Chondrocyte (in vitro differentiated cells): ENCODE results near the gene ZNF200. TPM values are rescaled to one million over a fixed set of nuclear protein-coding genes. Genes with fewer than 3 reads are reported as not detected.

Experiments used
- DNase-seq: peaks from one replicate; pipeline ENCODE4 v3.0.0; 2021; ENCODE audit warnings: mixed read lengths, low spot score
- H3K27ac Mint-ChIP-seq: one replicate; pipeline ENCODE4 v1.8.0; 2021; ENCODE audit warnings: mild to moderate bottlenecking, moderate library complexity, mixed read lengths; ENCODE audit not compliant: unreplicated experiment
- H3K27me3 Mint-ChIP-seq: 2 replicates; pipeline ENCODE4 v1.8.0; 2021; ENCODE audit warnings: low read depth, mixed read lengths
- H3K36me3 Mint-ChIP-seq: 2 replicates; pipeline ENCODE4 v1.8.0; 2021; ENCODE audit warnings: low read depth, mixed read lengths
- H3K4me1 Mint-ChIP-seq: 2 replicates; pipeline ENCODE4 v1.8.0; 2021; ENCODE audit warnings: low read depth, mild to moderate bottlenecking, mixed read lengths
- H3K4me3 Mint-ChIP-seq: one replicate; pipeline ENCODE4 v1.8.0; 2021; ENCODE audit warnings: mild to moderate bottlenecking, moderate library complexity, mixed read lengths; ENCODE audit not compliant: unreplicated experiment
- H3K9me3 Mint-ChIP-seq: 2 replicates; pipeline ENCODE4 v1.8.0; 2021; ENCODE audit warnings: low read depth, mixed read lengths
- long read RNA-seq: library from polyadenylated mRNA; stranded (forward); transcript quantifications from one replicate; pipeline ENCODE4 v2.0.0, GENCODE V29; 2021
- total RNA-seq: library from RNA; stranded (reverse); gene quantifications from 3 replicates; pipeline ENCODE4 v1.2.1, GENCODE V29; 2021
- TF ChIP-seq, protein P1 (sequence below): fragments of 200-600 bp; sonication (generic); IDR thresholded peaks from 2 replicates; pipeline ENCODE4 v1.5.0; 2021; ENCODE audit warnings: antibody characterized with exemption, mild to moderate bottlenecking, moderate library complexity

Gene ZNF200
- total RNA-seq = 6.6 to 7.8 TPM (median 7.6 TPM) in 3 replicates
- long read RNA-seq, full-length matches to known transcripts = 10 of 12 reads
- long read RNA-seq, partial matches to known transcripts = 1 of 12 reads
- long read RNA-seq, other reads (novel, unspliced or antisense) = 1 of 12 reads

DNA sequence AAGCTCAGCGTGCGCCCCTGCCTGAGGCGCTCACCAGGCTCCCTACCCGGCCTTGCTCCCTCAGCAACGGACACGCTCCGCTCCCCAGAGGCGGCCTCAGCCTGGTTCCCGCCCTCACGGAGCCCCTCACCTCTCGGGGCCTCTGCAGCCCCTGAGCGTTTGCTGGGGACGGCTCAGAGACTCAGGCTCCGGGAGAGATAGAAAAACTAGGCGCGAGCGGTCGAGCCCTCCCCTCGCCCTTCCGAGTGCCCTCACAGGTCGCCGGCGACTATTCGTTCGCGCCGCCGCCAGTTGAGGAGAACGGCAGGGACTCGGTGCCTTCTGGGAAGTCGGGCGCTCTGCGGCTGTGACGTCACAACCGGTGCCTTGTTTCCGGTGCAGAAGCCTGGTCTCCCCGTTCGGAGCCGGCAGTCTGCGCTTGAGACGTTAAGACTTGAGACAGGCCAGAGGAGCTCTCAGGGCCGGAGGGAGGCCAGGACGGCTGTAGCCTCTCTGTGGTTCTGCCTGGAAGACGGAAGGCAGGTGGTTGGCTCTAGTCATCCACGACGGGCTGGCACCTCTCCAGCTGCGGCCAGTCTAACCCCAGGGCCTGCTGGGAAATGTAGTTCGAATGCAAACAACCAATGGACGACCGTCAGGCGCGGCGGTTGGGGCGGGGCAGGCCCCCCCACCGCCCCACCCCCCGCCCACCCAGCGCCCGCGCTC, at the start of gene ZNF200:
TSS of gene ZNF200 (minus strand) at position 302 of the 705 bp plus-strand sequence. CDS start 1,403 bp downstream, outside the sequence.
- TF ChIP-seq, protein P1, sequence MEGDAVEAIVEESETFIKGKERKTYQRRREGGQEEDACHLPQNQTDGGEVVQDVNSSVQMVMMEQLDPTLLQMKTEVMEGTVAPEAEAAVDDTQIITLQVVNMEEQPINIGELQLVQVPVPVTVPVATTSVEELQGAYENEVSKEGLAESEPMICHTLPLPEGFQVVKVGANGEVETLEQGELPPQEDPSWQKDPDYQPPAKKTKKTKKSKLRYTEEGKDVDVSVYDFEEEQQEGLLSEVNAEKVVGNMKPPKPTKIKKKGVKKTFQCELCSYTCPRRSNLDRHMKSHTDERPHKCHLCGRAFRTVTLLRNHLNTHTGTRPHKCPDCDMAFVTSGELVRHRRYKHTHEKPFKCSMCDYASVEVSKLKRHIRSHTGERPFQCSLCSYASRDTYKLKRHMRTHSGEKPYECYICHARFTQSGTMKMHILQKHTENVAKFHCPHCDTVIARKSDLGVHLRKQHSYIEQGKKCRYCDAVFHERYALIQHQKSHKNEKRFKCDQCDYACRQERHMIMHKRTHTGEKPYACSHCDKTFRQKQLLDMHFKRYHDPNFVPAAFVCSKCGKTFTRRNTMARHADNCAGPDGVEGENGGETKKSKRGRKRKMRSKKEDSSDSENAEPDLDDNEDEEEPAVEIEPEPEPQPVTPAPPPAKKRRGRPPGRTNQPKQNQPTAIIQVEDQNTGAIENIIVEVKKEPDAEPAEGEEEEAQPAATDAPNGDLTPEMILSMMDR = no peak
- Mint-ChIP-seq H3K27me3 (peaks cover 2% of the 10 kb centered on the region), H3K4me3 (peak within 1 kb of the TSS; percentile 93), H3K36me3 (peaks cover 29% of the 10 kb centered on the region), H3K4me1 (peaks cover 16% of the 10 kb centered on the region), H3K27ac (peak within 1 kb of the TSS; percentile 99), H3K9me3 (peaks cover 28% of the 10 kb centered on the region)
- DNase-seq = peak; percentile 98

DNA sequence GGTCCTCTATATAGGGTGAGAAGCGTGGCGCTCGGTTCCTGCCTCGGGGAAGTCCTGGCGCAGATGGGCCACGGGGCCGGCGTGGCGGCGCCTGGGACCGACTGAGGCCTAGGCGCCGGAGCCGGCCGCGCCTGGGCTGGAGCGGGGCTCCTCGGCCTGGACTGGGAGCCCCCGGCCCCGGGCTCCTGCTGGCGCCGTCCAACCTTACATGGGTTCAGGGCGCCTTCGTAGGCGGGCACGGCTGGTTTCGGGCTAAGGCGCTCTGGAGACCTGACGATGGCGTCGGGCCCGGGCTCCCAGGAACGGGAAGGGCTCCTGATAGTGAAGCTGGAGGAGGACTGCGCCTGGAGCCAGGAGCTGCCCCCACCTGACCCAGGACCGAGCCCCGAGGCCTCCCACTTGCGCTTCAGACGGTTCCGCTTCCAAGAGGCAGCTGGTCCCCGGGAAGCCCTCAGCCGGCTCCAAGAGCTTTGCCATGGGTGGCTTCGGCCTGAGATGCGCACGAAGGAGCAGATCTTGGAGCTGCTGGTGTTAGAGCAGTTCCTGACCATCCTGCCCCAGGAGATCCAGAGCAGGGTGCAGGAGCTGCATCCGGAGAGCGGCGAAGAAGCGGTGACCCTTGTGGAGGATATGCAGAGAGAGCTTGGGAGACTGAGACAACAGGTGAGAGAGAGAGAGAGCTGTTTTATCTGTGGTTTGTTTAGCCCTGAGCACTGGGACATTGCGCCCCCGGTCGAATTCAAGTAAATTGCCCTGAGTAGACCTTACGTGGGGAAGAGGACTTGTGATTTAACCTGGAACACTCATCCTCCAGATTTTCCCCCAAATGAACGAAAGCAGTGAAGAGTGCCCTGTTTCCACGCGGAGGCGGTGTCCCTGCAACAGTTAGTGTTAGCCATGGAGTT, 48.8 kb upstream of the ZNF200 start:
- TF ChIP-seq, protein P1 = no peak
- H3K36me3 Mint-ChIP-seq = peaks cover 30% of the 10 kb centered on the region
- H3K4me3 Mint-ChIP-seq = peak overlapping the region; percentile 93
- H3K9me3 Mint-ChIP-seq = peaks cover 18% of the 10 kb centered on the region
- H3K27me3 Mint-ChIP-seq = no peaks in the 10 kb centered on the region
- DNase-seq = no peak
- peak overlapping the region; percentile 99 for H3K27ac Mint-ChIP-seq
- peaks cover 29% of the 10 kb centered on the region for H3K4me1 Mint-ChIP-seq

DNA sequence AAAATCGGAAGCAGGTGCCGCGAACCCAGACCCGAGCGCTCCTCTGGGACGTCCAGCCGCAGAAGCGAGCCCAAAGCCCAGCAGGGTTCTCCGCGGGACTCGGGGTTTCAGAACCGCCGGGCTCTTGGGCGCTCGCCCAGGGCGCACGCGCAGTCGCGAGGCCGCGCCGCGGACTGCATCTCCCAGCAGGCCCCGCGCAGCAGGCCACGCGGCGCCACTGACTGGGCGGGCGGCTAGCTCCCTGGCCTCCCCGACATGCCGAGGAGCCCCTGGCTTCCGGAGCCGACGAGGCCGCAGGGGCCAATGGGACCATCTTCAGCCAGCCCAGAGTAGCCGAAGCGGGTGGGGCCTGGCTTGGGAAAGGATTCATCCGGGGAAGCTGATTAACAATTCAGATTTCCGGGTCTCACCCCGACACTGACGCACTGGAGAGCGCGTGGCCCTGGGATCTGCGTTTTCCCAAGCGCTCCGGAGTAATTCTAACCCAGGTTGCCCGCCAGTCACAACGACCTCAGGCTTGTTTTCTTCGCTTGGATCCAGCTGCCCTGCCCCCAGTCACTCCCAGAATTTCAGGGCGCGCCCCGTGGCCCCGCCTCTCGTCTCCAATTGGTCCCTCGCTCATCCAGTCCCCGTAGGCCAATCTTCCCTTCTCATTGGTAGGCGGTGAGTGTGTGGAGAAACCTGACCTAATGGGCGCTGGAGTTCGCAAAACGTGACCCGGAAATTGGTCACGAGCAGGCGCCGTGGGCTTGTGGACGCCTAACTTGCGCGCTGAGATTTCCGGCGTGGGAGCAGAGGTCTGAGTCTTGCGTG, 48.0 kb upstream of the ZNF200 start, which contains the start of gene ZNF263:
TSS of gene ZNF263 (plus strand) at position 762 of the 813 bp plus-strand sequence. CDS start 328 bp downstream, outside the sequence.
- Mint-ChIP-seq H3K36me3 (peaks cover 23% of the 10 kb centered on the region), H3K27me3 (no peaks in the 10 kb centered on the region), H3K9me3 (peaks cover 15% of the 10 kb centered on the region), H3K4me3 (peak within 1 kb of the TSS; percentile 93), H3K4me1 (peaks cover 29% of the 10 kb centered on the region), H3K27ac (peak within 1 kb of the TSS; percentile 99)
- TF ChIP-seq, protein P1 = no peak
- peak; percentile 97 for DNase-seq

DNA sequence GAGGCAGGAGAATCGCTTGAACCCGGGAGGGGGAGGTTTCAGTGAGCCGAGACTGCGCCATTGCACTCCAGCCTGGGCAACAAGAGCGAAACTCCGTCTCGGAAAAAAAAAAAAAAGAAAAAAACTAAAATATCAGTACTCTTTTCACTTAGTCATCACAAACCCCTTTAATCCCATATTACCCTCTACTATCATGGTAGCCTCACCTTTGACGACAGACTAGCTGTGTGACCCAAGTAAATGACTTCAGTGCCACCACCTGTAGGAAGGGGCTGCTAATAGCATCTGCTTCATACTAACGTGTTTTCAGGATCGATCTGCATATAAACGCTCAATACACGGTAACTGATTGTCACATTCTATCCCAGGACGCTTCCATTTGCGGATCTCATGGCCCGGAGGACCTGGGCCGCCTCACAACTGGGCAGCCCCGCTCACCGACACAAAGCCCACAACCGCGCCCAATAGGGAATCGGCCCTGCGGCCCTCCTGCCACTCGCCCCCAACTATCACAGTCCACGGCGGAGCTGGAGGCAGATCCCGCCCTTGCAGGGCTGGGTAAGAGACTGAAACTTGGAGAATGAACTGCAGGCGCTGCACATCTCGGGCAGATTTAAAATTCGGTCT, 47.3 kb upstream of the ZNF200 start:
- peaks cover 16% of the 10 kb centered on the region for H3K36me3 Mint-ChIP-seq
- no peak for DNase-seq
- peak overlapping the region; percentile 99 for H3K27ac Mint-ChIP-seq
- H3K27me3 Mint-ChIP-seq = peaks cover 2% of the 10 kb centered on the region
- TF ChIP-seq, protein P1 = peak; percentile 8
- peaks cover 11% of the 10 kb centered on the region for H3K9me3 Mint-ChIP-seq
- peak overlapping the region; percentile 93 for H3K4me3 Mint-ChIP-seq
- H3K4me1 Mint-ChIP-seq = peaks cover 29% of the 10 kb centered on the region
